Aorta (tissue), 5 donors: ENCODE data around the gene CORO2A. TPM values are rescaled to one million over a fixed set of nuclear protein-coding genes. Genes with fewer than 3 reads are reported as not detected.

Experiments used
- ATAC-seq: fragments of 200-7000 bp; cut with Tn5 transposase; one replicate; pipeline ENCODE4 v1.9.1; 2022; ENCODE audit warnings: moderate library complexity; ENCODE audit not compliant: low FRiP score
- DNase-seq, 2 donors: peaks; one replicate each; pipeline ENCODE4 v3.0.0-alpha.2; 2020
- H3K27ac ChIP-seq, 2 donors: one replicate each; pipeline ENCODE4 v1.5.1; 2013; ENCODE audit warnings: low read length in 2 of 2, mild to moderate bottlenecking in 2 of 2, moderate library complexity in 2 of 2, control low read depth in 1 of 2, inconsistent platforms in 1 of 2, low read depth in 1 of 2
- H3K27me3 ChIP-seq, 2 donors: one replicate each; pipeline ENCODE4 v1.6.1; 2013; ENCODE audit warnings: control low read depth in 1 of 2, low read length in 1 of 2, mild to moderate bottlenecking in 1 of 2, moderate library complexity in 1 of 2; ENCODE audit not compliant: insufficient read depth in 2 of 2, control insufficient read depth in 1 of 2
- H3K36me3 ChIP-seq, 2 donors: one replicate each; pipeline ENCODE4 v1.6.1; 2013; ENCODE audit warnings: control low read depth in 1 of 2, low read length in 1 of 2, mild to moderate bottlenecking in 1 of 2; ENCODE audit not compliant: insufficient read depth in 2 of 2, control insufficient read depth in 1 of 2
- H3K4me1 ChIP-seq, 2 donors: one replicate each; pipeline ENCODE4 v1.6.1; 2013; ENCODE audit warnings: low read length in 2 of 2, control low read depth in 1 of 2, mild to moderate bottlenecking in 1 of 2, moderate library complexity in 1 of 2; ENCODE audit not compliant: insufficient read depth in 2 of 2, control insufficient read depth in 1 of 2
- H3K4me3 ChIP-seq, 2 donors: one replicate each; pipeline ENCODE4 v1.5.1; 2013; ENCODE audit warnings: low read length in 2 of 2, control low read depth in 1 of 2, mild to moderate bottlenecking in 1 of 2
- H3K9me3 ChIP-seq: one replicate; pipeline ENCODE4 v1.6.1; 2013; ENCODE audit warnings: mild to moderate bottlenecking, low read length; ENCODE audit not compliant: control insufficient read depth
- WGBS, 2 donors: extraction: QIAGEN DNeasy Blood & Tissue Kit; methylation state at CpG; one replicate each; pipeline ENCODE4 v1.1.7; 2013; 5-methylcytosine and 5-hydroxymethylcytosine counted together
- intact Hi-C, 2 donors: fragments of 100-400 bp; cut with DNase I; formaldehyde crosslinking; loops; one replicate each; pipeline versions ENCODE4 v1.14.2 to v1.15.0; 2022
- polyA plus RNA-seq, 2 donors: library from polyadenylated mRNA; stranded (reverse); fragments of 200-250 nt; gene quantifications; one replicate each; pipeline ENCODE4 v1.2.3, GENCODE V29; 2013
- total RNA-seq, 2 donors: library from RNA; stranded (reverse); fragmentation: NEBNext Ultra II Directional; extraction: Animal tissue kit (Norgen Biotek cat#: 25700); gene quantifications; one replicate each; pipeline ENCODE4 v1.2.1, GENCODE V29; 2021
- donor health status: healthy with polysubstance abuse.
- donor health status: Bipolar disorder and iron deficiency.
- donor health status: DM: no; HTN: no; CAD: no.
- donor health status: DM: no; HTN: no; CAD: no.
- donor health status: DM: yes; HTN: yes; CAD: no.

The CORO2A gene
- total and polyA plus RNA-seq, 4 donors, result 0.31 to 8.3 (median 2.6) TPM

DNA sequence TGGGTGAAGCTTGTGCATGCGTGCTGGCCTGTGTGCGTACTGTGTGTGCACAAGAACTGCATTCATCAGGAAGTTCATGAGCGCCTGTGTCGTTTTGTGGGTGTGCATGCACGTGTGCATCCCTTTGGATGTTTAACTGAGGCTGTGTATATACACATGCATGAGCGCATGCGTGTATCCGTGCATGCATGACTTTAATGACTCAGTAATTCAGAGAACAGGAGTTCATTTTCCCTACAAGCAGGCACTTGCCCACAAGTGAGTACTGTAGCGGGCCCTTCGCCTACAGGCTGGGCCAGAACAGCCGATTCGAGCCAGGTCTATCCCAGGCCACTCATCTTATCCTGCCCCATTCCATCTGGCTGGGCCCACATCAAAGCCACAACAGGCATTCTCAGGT, 29.8 kb downstream of the CORO2A start:
- Histone ChIP-seq H3K9me3 (no peaks in the 10 kb centered on the region), H3K36me3 (no peaks in the 10 kb centered on the region), H3K27ac (no peak overlapping the region), H3K4me1 (no peaks in the 10 kb centered on the region), H3K27me3 (no peaks in the 10 kb centered on the region), H3K4me3 (no peak overlapping the region)
- 94 to 95% methylated on average over 12 of the region's 12 CpGs for WGBS, 2 donors
- DNase-seq, result no peak
- intact Hi-C loops, result no loop called here
- no peak for ATAC-seq

DNA sequence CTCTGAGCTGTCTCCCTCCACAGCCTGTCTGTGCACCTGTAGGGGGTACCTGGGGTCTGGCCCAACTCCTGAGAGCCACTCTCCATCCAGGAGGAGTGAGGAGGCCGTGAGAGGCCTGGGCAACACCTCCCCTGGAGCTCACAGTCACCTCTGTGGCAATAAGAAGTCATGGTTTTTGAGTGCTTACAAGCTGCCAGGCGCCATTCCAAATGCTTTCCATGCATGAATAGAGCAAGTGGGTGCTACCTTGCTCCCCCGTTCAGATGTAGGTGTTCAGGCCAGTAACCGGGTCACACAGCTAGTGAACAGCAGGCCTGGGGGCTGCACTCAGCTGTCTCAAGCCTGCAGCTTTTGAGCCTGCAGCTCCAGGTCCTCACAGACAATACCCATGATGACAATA, 30.6 kb downstream of the CORO2A start:
- Histone ChIP-seq H3K27me3 (no peaks in the 10 kb centered on the region), H3K36me3 (no peaks in the 10 kb centered on the region), H3K4me1 (no peaks in the 10 kb centered on the region), H3K9me3 (no peaks in the 10 kb centered on the region), H3K27ac (no peak overlapping the region), H3K4me3 (no peak overlapping the region)
- ATAC-seq (no peak), DNase-seq (no peak)
- 86 to 92% methylated on average over 4 of the region's 4 CpGs for WGBS, 2 donors
- intact Hi-C loops, result no loop called here

DNA sequence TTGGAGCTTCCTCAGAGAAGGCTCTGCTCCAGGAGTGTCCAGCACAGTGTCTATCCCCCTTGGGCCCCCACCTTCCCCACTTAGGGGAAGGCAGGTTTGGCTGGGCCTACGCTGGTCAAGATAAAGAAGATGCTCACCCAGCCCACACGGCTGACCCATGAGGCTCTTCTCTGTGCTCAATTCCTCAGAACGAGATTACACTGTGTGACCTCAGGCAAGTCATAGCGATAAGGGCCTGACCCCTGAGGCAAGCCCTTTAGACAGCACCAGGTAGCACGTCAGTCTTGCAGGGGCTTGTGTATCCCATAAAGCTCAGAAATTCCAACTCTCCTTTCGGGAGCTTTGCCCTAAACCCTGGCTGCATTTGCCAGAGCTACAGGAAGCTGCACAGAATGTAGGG, 32.6 kb downstream of the CORO2A start:
- ATAC-seq (no peak), DNase-seq (no peak)
- H3K27ac ChIP-seq, result no peak overlapping the region

DNA sequence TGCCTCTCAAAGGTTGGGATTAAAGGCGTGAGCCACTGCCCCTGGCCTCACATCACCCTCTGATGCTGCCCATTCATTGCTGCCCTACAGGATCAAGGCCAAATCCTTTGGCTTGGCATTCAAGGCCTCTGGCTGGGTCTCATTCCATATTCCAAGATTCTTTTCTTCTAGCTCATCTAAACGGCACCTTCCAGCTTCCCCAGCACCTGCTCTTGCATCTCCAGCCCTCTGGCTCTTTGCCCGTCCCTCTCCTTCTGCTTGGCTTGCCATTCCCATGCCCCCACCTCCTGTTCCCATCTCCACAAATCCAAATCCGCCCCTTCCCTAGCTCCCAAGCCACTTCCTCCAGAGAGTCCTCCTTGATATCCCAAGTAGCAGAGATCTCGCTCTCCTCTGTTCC, 33.1 kb downstream of the CORO2A start:
- no peak for ATAC-seq
- no peak overlapping the region for H3K27ac ChIP-seq
- H3K27me3 ChIP-seq, result no peaks in the 10 kb centered on the region
- no peak for DNase-seq
- no peaks in the 10 kb centered on the region for H3K4me1 ChIP-seq
- no peak overlapping the region for H3K4me3 ChIP-seq
- intact Hi-C loops, result no loop called here
- no peaks in the 10 kb centered on the region for H3K9me3 ChIP-seq
- no peaks in the 10 kb centered on the region for H3K36me3 ChIP-seq
- WGBS, 2 donors, result 88 to 90% methylated on average over 5 of the region's 5 CpGs

More for the DNA sequence above, 32.6 kb downstream of the CORO2A start:
- H3K9me3 ChIP-seq, result no peaks in the 10 kb centered on the region
- 77 to 87% methylated on average over 6 of the region's 6 CpGs for WGBS, 2 donors
- no peaks in the 10 kb centered on the region for H3K27me3 ChIP-seq
- no peak overlapping the region for H3K4me3 ChIP-seq
- intact Hi-C loops, result no loop called here
- no peaks in the 10 kb centered on the region for H3K4me1 ChIP-seq
- no peaks in the 10 kb centered on the region for H3K36me3 ChIP-seq

DNA sequence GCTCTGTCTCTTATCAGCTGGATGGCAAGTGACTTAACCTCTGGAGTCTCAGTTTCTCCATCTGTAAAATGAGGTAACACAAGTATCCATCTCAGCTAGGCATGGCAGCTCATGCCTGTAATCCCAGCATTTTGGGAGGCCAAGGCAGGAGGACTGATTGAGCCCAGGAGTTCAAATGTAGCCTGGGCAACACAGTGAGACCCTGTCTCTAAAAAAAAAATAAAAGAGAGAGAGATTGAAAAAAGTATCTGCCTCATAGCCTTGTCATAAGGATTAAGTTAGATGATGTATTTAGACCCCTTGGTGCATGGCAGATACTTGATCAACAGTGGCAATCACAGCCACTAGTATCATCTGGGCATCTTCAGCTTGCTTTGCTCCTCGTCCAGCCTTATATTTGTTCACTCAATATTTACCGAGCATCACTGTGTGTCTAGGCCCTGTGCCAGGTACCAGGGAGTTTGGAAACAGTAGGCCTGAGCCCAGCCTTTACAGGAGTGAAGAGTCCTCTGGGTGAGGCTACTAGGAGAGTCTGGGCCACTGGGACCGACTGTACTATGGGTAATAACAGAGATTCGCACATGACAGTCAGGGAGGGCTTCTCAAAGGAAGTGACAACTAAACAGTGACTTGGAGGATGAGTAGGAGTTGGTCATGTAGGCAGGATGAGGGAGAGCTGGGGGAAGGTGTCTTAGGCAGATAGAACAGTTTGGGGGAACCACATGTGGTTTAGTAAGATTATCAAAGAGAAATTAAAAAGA, 34.2 kb downstream of the CORO2A start:
- Histone ChIP-seq H3K36me3 (no peaks in the 10 kb centered on the region), H3K9me3 (no peaks in the 10 kb centered on the region), H3K4me1 (no peaks in the 10 kb centered on the region), H3K4me3 (no peak overlapping the region), H3K27ac (no peak overlapping the region), H3K27me3 (no peaks in the 10 kb centered on the region)
- ATAC-seq (no peak), DNase-seq (no peak)
- intact Hi-C loops, result no loop called here
- WGBS, 2 donors, result 43 to 50% methylated on average over 4 of the region's 4 CpGs

DNA sequence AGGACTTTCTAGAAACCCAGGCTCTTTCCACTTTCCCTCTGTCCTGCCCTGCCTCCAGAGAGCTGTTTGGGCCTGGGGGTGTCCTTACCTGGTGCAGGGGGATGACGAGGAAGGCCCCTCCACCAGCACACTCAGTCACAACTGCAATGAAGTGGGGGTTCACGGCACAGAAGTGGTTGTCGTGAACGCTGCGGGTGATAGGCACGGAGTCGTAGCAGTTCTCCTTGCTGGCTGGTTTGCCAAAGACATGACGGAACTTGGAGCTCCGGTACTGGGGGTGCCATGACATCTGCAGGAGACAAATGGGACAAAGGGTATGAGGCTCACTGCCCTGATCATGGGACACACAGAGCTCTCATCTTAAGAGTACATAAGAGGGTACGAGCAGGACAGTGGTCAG, 35.1 kb downstream of the CORO2A start:
- intact Hi-C loops, result no loop called here
- no peak overlapping the region for H3K4me3 ChIP-seq

DNA sequence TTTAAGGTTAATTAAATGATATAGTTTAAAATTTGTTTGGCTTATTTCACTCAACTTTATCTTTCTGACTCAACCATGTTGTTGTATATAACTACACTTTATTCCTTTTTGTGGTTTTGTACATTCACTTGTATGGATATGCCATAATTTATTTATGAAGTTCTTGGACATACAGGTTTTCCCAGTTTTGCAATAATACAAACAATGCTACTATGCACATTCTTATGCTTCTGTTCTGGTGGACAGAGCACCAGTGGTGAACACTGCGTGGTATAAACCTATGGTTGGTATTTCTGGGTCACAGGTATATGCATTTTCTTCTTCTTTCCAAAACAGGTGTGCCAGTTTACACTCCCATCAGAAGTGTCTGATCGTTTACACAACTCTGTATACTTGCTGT, 37.8 kb downstream of the CORO2A start:
- no peaks in the 10 kb centered on the region for H3K36me3 ChIP-seq
- no peak overlapping the region for H3K27ac ChIP-seq
- 90 to 91% methylated on average over 2 of the region's 2 CpGs for whole genome bisulfite sequencing, 2 donors
- no peaks in the 10 kb centered on the region for H3K27me3 ChIP-seq
- no peaks in the 10 kb centered on the region for H3K4me1 ChIP-seq
- H3K4me3 ChIP-seq, result no peak overlapping the region
- no peak for ATAC-seq
- no peak for DNase-seq
- peaks cover 2% of the 10 kb centered on the region for H3K9me3 ChIP-seq
- intact Hi-C loops, result no loop called here

More for the DNA sequence above, 35.1 kb downstream of the CORO2A start:
- no peaks in the 10 kb centered on the region for H3K36me3 ChIP-seq
- 91% methylated on average over 10 of the region's 10 CpGs for WGBS, 2 donors
- no peak overlapping the region for H3K27ac ChIP-seq
- no peaks in the 10 kb centered on the region for H3K4me1 ChIP-seq
- peaks cover under 1% of the 10 kb centered on the region for H3K9me3 ChIP-seq
- ATAC-seq (no peak), DNase-seq (no peak)
- no peaks in the 10 kb centered on the region for H3K27me3 ChIP-seq

DNA sequence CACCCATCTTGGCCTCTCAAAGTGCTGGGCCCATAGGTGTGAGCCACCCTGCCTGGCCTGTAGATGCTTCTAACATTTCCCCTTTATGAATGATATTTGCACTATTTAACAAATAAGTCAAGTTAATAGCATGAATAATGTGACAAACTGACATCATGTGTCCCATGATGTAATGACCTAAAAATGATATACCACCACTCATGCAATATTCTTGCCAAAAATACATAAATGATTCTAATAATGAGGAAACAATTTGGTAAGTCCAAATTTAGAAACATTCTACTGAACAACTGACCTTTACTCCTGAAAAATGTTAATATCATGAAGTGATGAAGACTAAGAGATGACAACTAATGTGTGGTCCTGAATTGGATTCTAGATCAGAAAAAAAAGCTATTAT, 39.9 kb downstream of the CORO2A start:
- intact Hi-C loops, result no loop called here
- DNase-seq (no peak), ATAC-seq (no peak)
- H3K4me3 ChIP-seq, result no peak overlapping the region
- peaks cover 2% of the 10 kb centered on the region for H3K9me3 ChIP-seq
- H3K27ac ChIP-seq, result no peak overlapping the region
- no peaks in the 10 kb centered on the region for H3K27me3 ChIP-seq
- H3K36me3 ChIP-seq, result no peaks in the 10 kb centered on the region
- no peaks in the 10 kb centered on the region for H3K4me1 ChIP-seq

DNA sequence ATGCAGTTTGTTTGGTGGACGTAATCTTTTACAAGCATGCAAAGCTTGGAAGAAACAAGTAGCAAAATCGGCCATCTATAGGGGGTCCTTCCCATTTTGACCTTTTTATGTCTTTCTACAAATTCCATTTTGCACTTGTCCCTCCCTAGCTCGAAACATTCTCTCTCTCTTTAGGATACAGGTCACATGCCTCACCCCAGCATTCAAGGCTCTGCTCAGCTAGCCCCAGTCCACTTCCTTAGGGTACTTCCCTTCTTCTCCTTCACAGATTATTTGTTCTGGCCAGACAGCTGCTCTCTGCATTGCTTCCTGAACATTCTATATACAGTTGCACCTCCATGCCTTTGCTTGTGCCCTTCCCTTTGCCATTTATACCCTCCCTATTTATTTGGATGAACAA, 41.7 kb downstream of the CORO2A start:
- Histone ChIP-seq H3K9me3 (peaks cover 2% of the 10 kb centered on the region), H3K36me3 (no peaks in the 10 kb centered on the region), H3K4me3 (no peak overlapping the region), H3K27me3 (no peaks in the 10 kb centered on the region), H3K27ac (no peak overlapping the region), H3K4me1 (no peaks in the 10 kb centered on the region)
- intact Hi-C loops, result no loop called here
- ATAC-seq, result no peak
- DNase-seq, result no peak
- 79 to 81% methylated on average over 3 of the region's 3 CpGs for WGBS, 2 donors
